Endodermal cell (in vitro differentiated cells): Measurements from ENCODE around the gene HBG1. TPM values are rescaled to one million over a fixed set of nuclear protein-coding genes. Genes with fewer than 3 reads are reported as not detected.

ENCODE experiments used
- DNase-seq: peaks from one replicate; pipeline ENCODE4 v3.0.0-alpha.2; 2017
- H3K27ac ChIP-seq: 2 replicates; pipeline ENCODE4 v1.5.1; 2013; ENCODE audit warnings: mild to moderate bottlenecking, low read depth, low read length, moderate library complexity
- H3K27me3 ChIP-seq: 2 replicates; pipeline ENCODE4 v1.6.1; 2013; ENCODE audit warnings: mild to moderate bottlenecking, low read length, moderate library complexity; ENCODE audit not compliant: insufficient read depth, control insufficient read depth, poor library complexity, severe bottlenecking
- H3K36me3 ChIP-seq: 2 replicates; pipeline ENCODE4 v1.7.0; 2013; ENCODE audit warnings: mild to moderate bottlenecking, low read length, moderate library complexity; ENCODE audit not compliant: control insufficient read depth, insufficient read depth
- H3K4me1 ChIP-seq: one replicate; pipeline ENCODE4 v1.7.0; 2013; ENCODE audit warnings: low read length; ENCODE audit not compliant: control insufficient read depth, insufficient read depth
- H3K4me3 ChIP-seq: 2 replicates; pipeline ENCODE4 v1.5.1; 2013; ENCODE audit warnings: mild to moderate bottlenecking, low read length, moderate library complexity
- H3K9ac ChIP-seq: 2 replicates; pipeline ENCODE4 v1.6.1; 2013; ENCODE audit warnings: mild to moderate bottlenecking, low read length, moderate library complexity; ENCODE audit not compliant: poor library complexity, severe bottlenecking; ENCODE audit errors: extremely low read depth
- H3K9me3 ChIP-seq: 2 replicates; pipeline ENCODE4 v1.6.1; 2013; ENCODE audit warnings: mild to moderate bottlenecking, low read length, moderate library complexity; ENCODE audit not compliant: control insufficient read depth
- H3K27ac Mint-ChIP-seq: 2 replicates; pipeline ENCODE4 v1.8.0; 2020; ENCODE audit warnings: mixed read lengths
- H3K27me3 Mint-ChIP-seq: 2 replicates; pipeline ENCODE4 v1.8.0; 2021; ENCODE audit warnings: mild to moderate bottlenecking, mixed read lengths; ENCODE audit not compliant: insufficient read depth
- H3K36me3 Mint-ChIP-seq: 2 replicates; pipeline ENCODE4 v1.8.0; 2020; ENCODE audit warnings: low read depth, mixed read lengths
- H3K4me1 Mint-ChIP-seq: 2 replicates; pipeline ENCODE4 v1.8.0; 2020; ENCODE audit warnings: mixed read lengths
- H3K4me3 Mint-ChIP-seq: 2 replicates; pipeline ENCODE4 v1.8.0; 2020; ENCODE audit warnings: mild to moderate bottlenecking, moderate library complexity, mixed read lengths
- H3K9me3 Mint-ChIP-seq: 2 replicates; pipeline ENCODE4 v1.8.0; 2020; ENCODE audit warnings: mild to moderate bottlenecking, mixed read lengths
- WGBS, 2 experiments: methylation state at CpG; one replicate each; pipeline versions ENCODE4 v1.1.5 to v1.1.7; 2013; ENCODE audit warnings: missing lambda C conversion rate in 2 of 2, mixed read lengths in 1 of 2; ENCODE audit not compliant: insufficient coverage in 1 of 2, insufficient read length in 1 of 2; 5-methylcytosine and 5-hydroxymethylcytosine counted together
- total RNA-seq, 2 donors: library from RNA; stranded (reverse); fragmentation: NEBNext Ultra II Directional in 1 of 2; extraction: Animal tissue kit (Norgen Biotek cat#: 25700) in 1 of 2; gene quantifications; 2 replicates in 1 of 2; 3 replicates in 1 of 2; pipeline ENCODE4 v1.2.1, GENCODE V29; 2021
- TF ChIP-seq, protein P1 (sequence below): fragments of 200-600 bp; sonication (generic); conservative IDR thresholded peaks from 2 replicates; pipeline ENCODE4 v1.5.0; 2021; ENCODE audit warnings: antibody characterized with exemption, mild to moderate bottlenecking

Gene HBG1
- total RNA-seq, 2 donors from 2014 or later: not detected

DNA sequence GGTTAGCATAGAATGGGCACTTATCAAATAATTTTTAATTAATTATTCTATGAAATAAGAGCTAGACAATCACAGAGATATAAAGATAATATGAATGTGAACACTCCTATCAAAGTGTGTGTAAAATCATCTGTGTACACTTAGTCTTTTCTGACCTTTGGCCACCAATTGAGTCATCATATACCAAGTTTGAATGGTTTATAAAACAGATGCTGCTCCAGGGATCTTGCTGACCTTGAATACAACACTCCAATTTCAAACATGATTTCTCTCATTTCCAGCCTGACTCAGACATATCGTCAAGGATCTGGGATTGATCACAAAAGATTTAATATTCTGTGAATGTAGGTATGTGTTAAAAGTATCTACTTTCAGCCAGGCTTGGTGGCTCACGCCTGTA is 46.3 kb downstream of the HBG1 start:
- TF ChIP-seq, protein P1, sequence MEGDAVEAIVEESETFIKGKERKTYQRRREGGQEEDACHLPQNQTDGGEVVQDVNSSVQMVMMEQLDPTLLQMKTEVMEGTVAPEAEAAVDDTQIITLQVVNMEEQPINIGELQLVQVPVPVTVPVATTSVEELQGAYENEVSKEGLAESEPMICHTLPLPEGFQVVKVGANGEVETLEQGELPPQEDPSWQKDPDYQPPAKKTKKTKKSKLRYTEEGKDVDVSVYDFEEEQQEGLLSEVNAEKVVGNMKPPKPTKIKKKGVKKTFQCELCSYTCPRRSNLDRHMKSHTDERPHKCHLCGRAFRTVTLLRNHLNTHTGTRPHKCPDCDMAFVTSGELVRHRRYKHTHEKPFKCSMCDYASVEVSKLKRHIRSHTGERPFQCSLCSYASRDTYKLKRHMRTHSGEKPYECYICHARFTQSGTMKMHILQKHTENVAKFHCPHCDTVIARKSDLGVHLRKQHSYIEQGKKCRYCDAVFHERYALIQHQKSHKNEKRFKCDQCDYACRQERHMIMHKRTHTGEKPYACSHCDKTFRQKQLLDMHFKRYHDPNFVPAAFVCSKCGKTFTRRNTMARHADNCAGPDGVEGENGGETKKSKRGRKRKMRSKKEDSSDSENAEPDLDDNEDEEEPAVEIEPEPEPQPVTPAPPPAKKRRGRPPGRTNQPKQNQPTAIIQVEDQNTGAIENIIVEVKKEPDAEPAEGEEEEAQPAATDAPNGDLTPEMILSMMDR: no peak
- DNase-seq: no peak
- no peaks in the 10 kb centered on the region for H3K27me3 Mint-ChIP-seq
- WGBS, 2 experiments: 98% methylated on average over 2 of the region's 2 CpGs; no CpG with 5 or more reads in 1 of the 2 experiments
- H3K9me3 ChIP-seq: no peaks in the 10 kb centered on the region
- H3K27me3 ChIP-seq: no peaks in the 10 kb centered on the region
- H3K27ac Mint-ChIP-seq: no peak overlapping the region
- H3K36me3 Mint-ChIP-seq: no peaks in the 10 kb centered on the region
- no peak overlapping the region for H3K4me3 ChIP-seq
- no peaks in the 10 kb centered on the region for H3K9me3 Mint-ChIP-seq
- H3K4me3 Mint-ChIP-seq: no peak overlapping the region
- no peaks in the 10 kb centered on the region for H3K36me3 ChIP-seq
- H3K27ac ChIP-seq: no peak overlapping the region
- H3K4me1 Mint-ChIP-seq: peaks cover 3% of the 10 kb centered on the region
- H3K9ac ChIP-seq: no peak overlapping the region
- no peaks in the 10 kb centered on the region for H3K4me1 ChIP-seq

DNA sequence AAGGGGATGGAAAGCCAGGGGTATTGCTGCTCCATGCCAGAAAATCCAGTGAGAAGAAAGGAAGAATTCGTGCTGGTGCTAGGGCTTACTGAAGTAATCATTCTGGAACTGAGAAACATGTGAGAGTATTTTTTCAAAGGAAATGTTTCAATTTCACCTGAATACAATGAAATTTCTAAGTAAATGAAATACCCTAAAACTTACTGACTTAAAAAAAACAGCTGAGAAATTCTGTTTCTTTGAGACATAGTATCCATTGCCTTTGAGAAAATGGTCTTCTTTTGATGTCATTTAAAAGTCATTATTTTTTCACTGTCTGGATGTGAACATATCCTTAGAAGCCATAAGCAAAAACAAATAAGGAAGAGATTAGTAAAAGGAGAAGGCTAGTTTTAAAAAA is 49.1 kb downstream of the HBG1 start, which contains the start of gene OR51V1:
OR51V1 (minus strand) TSS at position 101 of the 400 bp plus-strand sequence; CDS start at position 101, 0 bp downstream.
- 82 to 100% methylated on average over 1 of the region's 1 CpG for WGBS, 2 experiments
- TF ChIP-seq, protein P1: no peak
- Histone ChIP-seq H3K4me1 (no peaks in the 10 kb centered on the region), H3K36me3 (no peaks in the 10 kb centered on the region), H3K4me3 (no peak within 1 kb of the TSS), H3K27ac (no peak within 1 kb of the TSS), H3K9ac (no peak within 1 kb of the TSS), H3K9me3 (no peaks in the 10 kb centered on the region), H3K27me3 (no peaks in the 10 kb centered on the region)
- Mint-ChIP-seq H3K4me1 (peaks cover 21% of the 10 kb centered on the region), H3K36me3 (no peaks in the 10 kb centered on the region), H3K9me3 (no peaks in the 10 kb centered on the region), H3K27me3 (no peaks in the 10 kb centered on the region), H3K4me3 (no peak within 1 kb of the TSS), H3K27ac (no peak within 1 kb of the TSS)
- DNase-seq: no peak

DNA sequence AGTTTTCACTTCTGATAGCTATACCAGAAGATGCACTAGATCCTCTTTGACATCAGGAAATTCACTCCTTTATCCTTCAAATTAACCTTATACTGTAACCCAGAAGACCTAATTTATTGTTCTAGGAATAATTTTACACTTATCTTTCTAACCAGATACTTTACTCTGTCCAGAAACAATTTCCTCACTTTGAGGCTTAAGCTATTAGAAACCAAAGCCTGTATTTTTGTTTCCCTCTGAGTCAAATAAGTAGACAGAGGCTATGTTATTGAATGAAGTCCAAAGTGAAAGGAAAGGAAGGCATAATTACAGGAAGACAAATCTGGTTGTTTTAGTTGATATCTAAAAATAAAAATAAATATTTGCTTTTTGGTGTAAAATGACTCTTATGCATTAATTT is 51.4 kb downstream of the HBG1 start:
- H3K9ac ChIP-seq: no peak overlapping the region
- peaks cover 7% of the 10 kb centered on the region for H3K9me3 Mint-ChIP-seq
- H3K27me3 ChIP-seq: no peaks in the 10 kb centered on the region
- H3K4me1 Mint-ChIP-seq: peaks cover 21% of the 10 kb centered on the region
- TF ChIP-seq, protein P1: no peak
- H3K27ac ChIP-seq: no peak overlapping the region
- no peaks in the 10 kb centered on the region for H3K36me3 ChIP-seq
- no peak for DNase-seq
- H3K4me1 ChIP-seq: no peaks in the 10 kb centered on the region
- H3K27me3 Mint-ChIP-seq: no peaks in the 10 kb centered on the region
- no peaks in the 10 kb centered on the region for H3K36me3 Mint-ChIP-seq
- H3K4me3 ChIP-seq: no peak overlapping the region
- no peaks in the 10 kb centered on the region for H3K9me3 ChIP-seq
- no peak overlapping the region for H3K27ac Mint-ChIP-seq
- no peak overlapping the region for H3K4me3 Mint-ChIP-seq

Other genes with a start within 250 kb of the HBG1 start
- not detected for gene OR52J3, start 203.3 kb downstream of the HBG1 start, total RNA-seq
- gene OR52E2, start 190.2 kb downstream of the HBG1 start, total RNA-seq: not detected
- not detected for gene OR52E1, start 180.3 kb downstream of the HBG1 start, total RNA-seq
- under 1 TPM; 0.13 to 0.15 TPM for gene OR52A5, start 111.5 kb downstream of the HBG1 start, total RNA-seq
- 10 to 100 TPM in 1 of 2 donors, 1 to 10 TPM in 1; 2.5 to 14.3 TPM for gene OR52A1, start 95.1 kb downstream of the HBG1 start, total RNA-seq
- not detected for gene OR51V1, start 49.2 kb downstream of the HBG1 start, total RNA-seq
- gene HBB, start 22.8 kb downstream of the HBG1 start, total RNA-seq: not detected
- gene HBD, start 15.4 kb downstream of the HBG1 start, total RNA-seq: not detected
- under 1 TPM; 0.59 to 0.62 TPM for gene HBG2, start 4.9 kb upstream of the HBG1 start, total RNA-seq
- gene HBE1, start 20.1 kb upstream of the HBG1 start, total RNA-seq: 1 to 10 TPM in 1 of 2 donors, under 1 TPM in 1; 0.81 to 6.1 TPM
- not detected for gene OR51B4, start 52.1 kb upstream of the HBG1 start, total RNA-seq
- under 1 TPM in 1 of 2 donors, not detected in 1; 0.51 TPM for gene OR51B2, start 74.4 kb upstream of the HBG1 start, total RNA-seq
- gene OR51B5, start 93.7 kb upstream of the HBG1 start, total RNA-seq: 1 to 10 TPM in 1 of 2 donors, under 1 TPM in 1; 0.93 to 1.8 TPM
- gene OR51B6, start 101.7 kb upstream of the HBG1 start, total RNA-seq: under 1 TPM in 1 of 2 donors, not detected in 1; 0.29 TPM
- 1 to 10 TPM in 1 of 2 donors, under 1 TPM in 1; 0.55 to 1.1 TPM for gene OR51M1, start 134.0 kb upstream of the HBG1 start, total RNA-seq
- gene OR51Q1, start 172.3 kb upstream of the HBG1 start, total RNA-seq: 1 to 10 TPM in 1 of 2 donors, under 1 TPM in 1; 0.24 to 1.6 TPM
- not detected for gene OR51I1, start 191.7 kb upstream of the HBG1 start, total RNA-seq
- not detected for gene OR51I2, start 199.5 kb upstream of the HBG1 start, total RNA-seq
- not detected for gene OR52D1, start 238.8 kb upstream of the HBG1 start, total RNA-seq